Measurements from ENCODE around the gene NPAS3.

DNA sequence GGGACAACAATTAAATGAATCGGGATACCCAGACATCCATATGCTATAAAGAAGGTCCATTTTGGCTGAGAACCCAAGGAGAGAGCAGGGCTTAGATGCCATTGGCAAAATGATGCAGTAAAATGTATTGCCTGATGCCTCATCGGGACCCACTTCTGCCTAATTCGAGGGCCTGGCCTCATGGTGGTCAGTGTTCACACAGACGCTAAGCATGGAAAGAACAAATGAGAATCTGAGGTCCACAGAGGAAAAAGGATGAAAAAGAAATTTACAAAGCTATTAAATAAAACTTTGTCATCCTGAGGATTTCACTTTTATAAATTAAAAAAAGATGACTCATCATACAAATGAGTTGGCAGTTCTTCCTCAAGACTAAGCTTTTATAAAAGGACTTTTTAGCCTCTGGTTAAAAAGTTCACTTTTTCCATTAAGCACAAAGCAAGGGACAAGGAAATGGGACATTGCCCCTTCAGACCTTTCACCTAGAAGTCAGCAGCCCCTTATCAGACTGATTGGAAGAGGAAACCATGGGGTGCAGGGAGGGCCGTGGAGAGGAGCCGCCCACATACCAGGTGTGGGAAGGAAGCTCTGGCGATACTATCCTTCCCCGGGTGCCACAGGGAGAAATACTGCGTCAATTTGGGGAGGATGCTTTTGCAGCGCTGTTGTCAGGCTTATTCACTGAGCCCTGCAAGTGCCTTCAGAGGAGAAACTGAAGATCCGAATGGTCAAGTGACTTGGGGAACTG, 836.2 kb downstream of the NPAS3 start:
- no peak for TF ChIP-seq LCORL (IDR thresholded peaks at IDR 0.05)
- no peak for TF ChIP-seq LCORL (CRISPR knock-in tag; IDR thresholded peaks at IDR 0.05)
- TF ChIP-seq ZNF850 (CRISPR knock-in tag; conservative IDR thresholded peaks at IDR 0.05), result no peak
- TF ChIP-seq, protein P1, sequence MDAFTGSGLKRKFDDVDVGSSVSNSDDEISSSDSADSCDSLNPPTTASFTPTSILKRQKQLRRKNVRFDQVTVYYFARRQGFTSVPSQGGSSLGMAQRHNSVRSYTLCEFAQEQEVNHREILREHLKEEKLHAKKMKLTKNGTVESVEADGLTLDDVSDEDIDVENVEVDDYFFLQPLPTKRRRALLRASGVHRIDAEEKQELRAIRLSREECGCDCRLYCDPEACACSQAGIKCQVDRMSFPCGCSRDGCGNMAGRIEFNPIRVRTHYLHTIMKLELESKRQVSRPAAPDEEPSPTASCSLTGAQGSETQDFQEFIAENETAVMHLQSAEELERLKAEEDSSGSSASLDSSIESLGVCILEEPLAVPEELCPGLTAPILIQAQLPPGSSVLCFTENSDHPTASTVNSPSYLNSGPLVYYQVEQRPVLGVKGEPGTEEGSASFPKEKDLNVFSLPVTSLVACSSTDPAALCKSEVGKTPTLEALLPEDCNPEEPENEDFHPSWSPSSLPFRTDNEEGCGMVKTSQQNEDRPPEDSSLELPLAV (CRISPR knock-in tag; conservative IDR thresholded peaks at IDR 0.05; ENCODE audit: low read depth), result no peak
- TF ChIP-seq PCBP1 (IDR thresholded peaks at IDR 0.05; ENCODE audit: borderline replicate concordance, low read depth, low read length), result no peak
- TF ChIP-seq CHD4 (IDR thresholded peaks at IDR 0.05; ENCODE audit: borderline replicate concordance, low read length), result no peak

Measured in HepG2 (cell line).